ENCODE measurements around the gene PSAP. TPM values are rescaled to one million over a fixed set of nuclear protein-coding genes. Genes with fewer than 3 reads are reported as not detected.
"Not testable (repeated sequence)": the region's sequence is repeated elsewhere in the genome, so short reads cannot be mapped to it uniquely, and the experiment has no call there.

Gene PSAP
- total and polyA plus RNA-seq, 10 donors, result 363 to 1,826 (median 1,412) TPM

- DNase-seq, result peak; percentile 91
- H3K27ac ChIP-seq, result peak overlapping the region in 6 of 8 donors; percentile 32 to 98 (median 96)
Measured at GRCh38 chr10:71852355-71852937, 1.4 kb upstream of the PSAP start.

GRCh38 chr10:71851465-71852095, 529 bp upstream of the PSAP start:
- H3K9me3 ChIP-seq; H3K36me3 ChIP-seq; DNase-seq; intact Hi-C loops (cut with DNase I; ENCODE audit: low total_unique reads); H3K27me3 ChIP-seq (replicated peaks in 1 of 7): not testable (repeated sequence)
- WGBS, 5 donors, result 41 to 50% (median 44%) methylated on average over 20 of the region's 20 CpGs
- Histone ChIP-seq H3K4me1 (peaks cover 10 to 58% (median 51%) of the 10 kb centered on the region in 6 donors), H3K27ac (peak overlapping the region; percentile 90 to 98 (median 97)), H3K4me3 (peak overlapping the region; percentile 78 to 97 (median 92))
- TF ChIP-seq CTCF (IDR thresholded peaks at IDR 0.05 in 8 of 11, conservative IDR thresholded peaks at IDR 0.05 in 3 of 11), result peak in 1 of 11 experiments; percentile 11

More at GRCh38 chr10:71852355-71852937, 1.4 kb upstream of the PSAP start:
- peak overlapping the region in 1 of 8 donors; percentile 3 for H3K4me3 ChIP-seq
- H3K27me3 ChIP-seq (replicated peaks in 1 of 7), result no peaks in the 10 kb centered on the region
- peaks cover 10 to 49% (median 45%) of the 10 kb centered on the region in 6 donors for H3K4me1 ChIP-seq
- peaks cover 0 to 4% (median 0%) of the 10 kb centered on the region in 6 donors for H3K36me3 ChIP-seq
- 45 to 69% (median 64%) methylated on average over 7 to 11 of the region's 11 CpGs for WGBS, 5 donors
- H3K9me3 ChIP-seq, result no peaks in the 10 kb centered on the region
- intact Hi-C loops (cut with DNase I; ENCODE audit: low total_unique reads), result no loop called here
- TF ChIP-seq POLR2A (IDR thresholded peaks at IDR 0.05) (no peak), CTCF (IDR thresholded peaks at IDR 0.05 in 8 of 11, conservative IDR thresholded peaks at IDR 0.05 in 3 of 11) (no peak), POLR2AphosphoS5 (IDR thresholded peaks at IDR 0.05) (peak; percentile 57 to 73 (median 69))

- no peaks in the 10 kb centered on the region for H3K27me3 ChIP-seq (replicated peaks in 1 of 7)
- peaks cover 0 to 4% (median 0%) of the 10 kb centered on the region in 6 donors for H3K36me3 ChIP-seq
- TF ChIP-seq POLR2AphosphoS5 (IDR thresholded peaks at IDR 0.05) (no peak), POLR2A (IDR thresholded peaks at IDR 0.05) (no peak), CTCF (IDR thresholded peaks at IDR 0.05 in 8 of 11, conservative IDR thresholded peaks at IDR 0.05 in 3 of 11) (no peak)
- intact Hi-C loops (cut with DNase I; ENCODE audit: low total_unique reads), result no loop called here
- peak overlapping the region; percentile 78 to 97 (median 92) for H3K4me3 ChIP-seq
- H3K9me3 ChIP-seq, result no peaks in the 10 kb centered on the region
- WGBS, 5 donors, result 3 to 6% (median 4%) methylated on average over 13 of the region's 13 CpGs
- peaks cover 18 to 72% (median 65%) of the 10 kb centered on the region in 6 donors for H3K4me1 ChIP-seq
- H3K27ac ChIP-seq, result peak overlapping the region; percentile 90 to 98 (median 97)
- peak; percentile 24 for DNase-seq
Measured at GRCh38 chr10:71850021-71850742, 869 bp downstream of the PSAP start.

Measured in spleen (tissue), 11 donors.